Measurements from ENCODE around the gene DSCAM. TPM values are rescaled to one million over a fixed set of nuclear protein-coding genes. Genes with fewer than 3 reads are reported as not detected.
A peak's percentile ranks its signal among the peaks of the same experiment; 100 is the strongest.

Gene DSCAM
- total and polyA plus RNA-seq, 4 donors = 0.02 to 0.25 (median 0.09) TPM

- no peak for TF ChIP-seq CTCF (IDR thresholded peaks at IDR 0.05; ENCODE audit: control extremely low read depth, extremely low read depth)
- ATAC-seq (ENCODE audit: insufficient read depth, low FRiP score) (no peak), DNase-seq (peak in 1 of 3 donors; percentile 12)
- Histone ChIP-seq H3K9ac (ENCODE audit: insufficient read depth in 1 of 2, low read length in 2 of 2) (no peak overlapping the region), H3K9me3 (ENCODE audit: control insufficient read depth in 4 of 4, insufficient read depth in 3 of 4, low read length in 3 of 4) (no peaks in the 10 kb centered on the region), H3K36me3 (ENCODE audit: control insufficient read depth in 4 of 4, insufficient read depth in 4 of 4, low read length in 4 of 4) (no peaks in the 10 kb centered on the region), H3K27ac (ENCODE audit: low read depth in 1 of 2, low read length in 1 of 2) (no peak overlapping the region), H3K4me3 (no peak overlapping the region), H3K4me1 (ENCODE audit: control insufficient read depth in 5 of 5, insufficient read depth in 5 of 5, low read length in 5 of 5) (no peaks in the 10 kb centered on the region), H3K27me3 (ENCODE audit: control insufficient read depth in 3 of 3, insufficient read depth in 3 of 3, low read length in 2 of 3) (no peaks in the 10 kb centered on the region)
- WGBS, 2 donors = 53 to 55% methylated on average over 2 of the region's 2 CpGs
Observed at GRCh38 chr21:40386981-40387747, 459.8 kb downstream of the DSCAM start.

GRCh38 chr21:40386294-40386911, 460.6 kb downstream of the DSCAM start:
- H3K4me1 ChIP-seq (ENCODE audit: control insufficient read depth in 5 of 5, insufficient read depth in 5 of 5, low read length in 5 of 5) = no peaks in the 10 kb centered on the region
- no peak overlapping the region for H3K27ac ChIP-seq (ENCODE audit: low read depth in 1 of 2, low read length in 1 of 2)
- no peak overlapping the region for H3K4me3 ChIP-seq
- no peaks in the 10 kb centered on the region for H3K9me3 ChIP-seq (ENCODE audit: control insufficient read depth in 4 of 4, insufficient read depth in 3 of 4, low read length in 3 of 4)
- DNase-seq = peak in 2 of 3 donors; percentile 21 to 26
- TF ChIP-seq CTCF (IDR thresholded peaks at IDR 0.05; ENCODE audit: control extremely low read depth, extremely low read depth) = peak; percentile 2
- WGBS, 2 donors = 9% methylated on average over 23 of the region's 23 CpGs
- no peak overlapping the region for H3K9ac ChIP-seq (ENCODE audit: insufficient read depth in 1 of 2, low read length in 2 of 2)
- no peaks in the 10 kb centered on the region for H3K36me3 ChIP-seq (ENCODE audit: control insufficient read depth in 4 of 4, insufficient read depth in 4 of 4, low read length in 4 of 4)
- no peak for ATAC-seq (ENCODE audit: insufficient read depth, low FRiP score)
- H3K27me3 ChIP-seq (ENCODE audit: control insufficient read depth in 3 of 3, insufficient read depth in 3 of 3, low read length in 2 of 3) = no peaks in the 10 kb centered on the region

- no peaks in the 10 kb centered on the region for H3K27me3 ChIP-seq (ENCODE audit: control insufficient read depth in 3 of 3, insufficient read depth in 3 of 3, low read length in 2 of 3)
- TF ChIP-seq CTCF (IDR thresholded peaks at IDR 0.05; ENCODE audit: control extremely low read depth, extremely low read depth) = no peak
- DNase-seq (no peak), ATAC-seq (ENCODE audit: insufficient read depth, low FRiP score) (no peak)
- no peaks in the 10 kb centered on the region for H3K4me1 ChIP-seq (ENCODE audit: control insufficient read depth in 5 of 5, insufficient read depth in 5 of 5, low read length in 5 of 5)
- 94 to 95% methylated on average over 6 of the region's 6 CpGs for WGBS, 2 donors
- H3K9me3 ChIP-seq (ENCODE audit: control insufficient read depth in 4 of 4, insufficient read depth in 3 of 4, low read length in 3 of 4) = no peaks in the 10 kb centered on the region
- H3K4me3 ChIP-seq = no peak overlapping the region
- no peak overlapping the region for H3K27ac ChIP-seq (ENCODE audit: low read depth in 1 of 2, low read length in 1 of 2)
- no peak overlapping the region for H3K9ac ChIP-seq (ENCODE audit: insufficient read depth in 1 of 2, low read length in 2 of 2)
- no peaks in the 10 kb centered on the region for H3K36me3 ChIP-seq (ENCODE audit: control insufficient read depth in 4 of 4, insufficient read depth in 4 of 4, low read length in 4 of 4)
Observed at GRCh38 chr21:40385883-40386282, 461.1 kb downstream of the DSCAM start.

Data from lung (tissue), 12 donors.